ENCODE measurements around the gene CNTNAP2. TPM values are rescaled to one million over a fixed set of nuclear protein-coding genes. Genes with fewer than 3 reads are reported as not detected.

Gene CNTNAP2
- total RNA-seq, 1 experiment from 2014 or later = 64.5 TPM

DNA sequence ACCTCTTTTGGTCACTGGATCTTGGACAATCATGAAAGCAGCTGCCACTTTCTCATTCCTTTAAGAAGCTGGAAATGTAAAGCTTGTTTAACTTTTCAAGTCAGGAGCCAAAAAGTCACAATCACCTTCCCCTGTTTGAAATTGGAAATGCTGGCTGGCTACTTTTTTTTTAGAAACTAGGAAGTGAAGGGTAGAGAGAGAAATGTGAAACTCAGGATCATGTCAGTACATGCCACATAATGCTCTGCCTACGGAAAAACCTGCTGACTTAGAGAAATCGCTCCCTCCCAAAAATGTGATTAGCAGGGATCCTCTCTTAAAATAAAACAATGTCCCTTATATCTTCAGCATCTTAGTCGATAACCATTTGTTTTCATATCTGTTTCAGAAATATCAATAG, 2285.6 kb downstream of the CNTNAP2 start:
- H2BK12ac ChIP-seq (ENCODE audit: insufficient read length, low read depth, low read length) = no peak overlapping the region
- no peak for DNase-seq
- no peak overlapping the region for H2AK5ac ChIP-seq (ENCODE audit: insufficient read length, low read length)
- H3T11ph ChIP-seq (ENCODE audit: low read length) = no peak overlapping the region
- peaks cover 2% of the 10 kb centered on the region for H3K79me1 ChIP-seq (ENCODE audit: insufficient read depth, low read depth, low read length, poor library complexity, severe bottlenecking)
- no peak overlapping the region for H3K18ac ChIP-seq (ENCODE audit: insufficient read length, low read depth, low read length)
- no peak overlapping the region for H3K4ac ChIP-seq (ENCODE audit: low read depth, low read length)
- H3K23me2 ChIP-seq (ENCODE audit: insufficient read length, low read depth, low read length, poor library complexity, severe bottlenecking) = no peaks in the 10 kb centered on the region
- no peak overlapping the region for H3K4me2 ChIP-seq (ENCODE audit: insufficient read depth, insufficient read length, low read length)
- H3K56ac ChIP-seq (ENCODE audit: insufficient read length, low read depth, low read length) = no peak overlapping the region
- H2BK5ac ChIP-seq (ENCODE audit: insufficient read length, low read length) = no peak overlapping the region
- no peak overlapping the region for H3K9ac ChIP-seq (ENCODE audit: extremely low read depth, insufficient read length, low read length)
- no peak overlapping the region for H4K8ac ChIP-seq (replicated peaks; ENCODE audit: insufficient read length, low read depth, low read length)
- H2BK15ac ChIP-seq (ENCODE audit: low read depth, low read length) = no peak overlapping the region
- Mint-ChIP-seq H3K27ac (peak overlapping the region in 2 of 3 experiments; percentile 93 to 94; a peak in 4 of 7 replicates), H3K4me1 (peaks cover 49 to 54% of the 10 kb centered on the region in 2 experiments), H3K36me3 (ENCODE audit: insufficient read depth in 1 of 3, low read depth in 3 of 3) (peaks cover 3 to 10% (median 8%) of the 10 kb centered on the region in 3 experiments; a peak in 5 of 7 replicates), H3K9me3 (no peaks in the 10 kb centered on the region), H3K27me3 (ENCODE audit: low read depth) (no peaks in the 10 kb centered on the region), H3K4me3 (no peak overlapping the region)
- no peak overlapping the region for H3K14ac ChIP-seq (ENCODE audit: insufficient read depth, low read length)
- no peak overlapping the region for H4K91ac ChIP-seq (ENCODE audit: insufficient read length, low read depth, low read length)
- H4K20me1 ChIP-seq (ENCODE audit: control insufficient read depth, insufficient read depth, insufficient read length) = no peaks in the 10 kb centered on the region
- no peaks in the 10 kb centered on the region for H3K79me2 ChIP-seq (ENCODE audit: insufficient read depth, low read length)
- no peak overlapping the region for H3K23ac ChIP-seq (ENCODE audit: insufficient read length, low read depth, low read length)
- TF ChIP-seq, protein P1, sequence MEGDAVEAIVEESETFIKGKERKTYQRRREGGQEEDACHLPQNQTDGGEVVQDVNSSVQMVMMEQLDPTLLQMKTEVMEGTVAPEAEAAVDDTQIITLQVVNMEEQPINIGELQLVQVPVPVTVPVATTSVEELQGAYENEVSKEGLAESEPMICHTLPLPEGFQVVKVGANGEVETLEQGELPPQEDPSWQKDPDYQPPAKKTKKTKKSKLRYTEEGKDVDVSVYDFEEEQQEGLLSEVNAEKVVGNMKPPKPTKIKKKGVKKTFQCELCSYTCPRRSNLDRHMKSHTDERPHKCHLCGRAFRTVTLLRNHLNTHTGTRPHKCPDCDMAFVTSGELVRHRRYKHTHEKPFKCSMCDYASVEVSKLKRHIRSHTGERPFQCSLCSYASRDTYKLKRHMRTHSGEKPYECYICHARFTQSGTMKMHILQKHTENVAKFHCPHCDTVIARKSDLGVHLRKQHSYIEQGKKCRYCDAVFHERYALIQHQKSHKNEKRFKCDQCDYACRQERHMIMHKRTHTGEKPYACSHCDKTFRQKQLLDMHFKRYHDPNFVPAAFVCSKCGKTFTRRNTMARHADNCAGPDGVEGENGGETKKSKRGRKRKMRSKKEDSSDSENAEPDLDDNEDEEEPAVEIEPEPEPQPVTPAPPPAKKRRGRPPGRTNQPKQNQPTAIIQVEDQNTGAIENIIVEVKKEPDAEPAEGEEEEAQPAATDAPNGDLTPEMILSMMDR (conservative IDR thresholded peaks at IDR 0.05) = no peak
- WGBS (ENCODE audit: extremely low coverage, insufficient read length, low lambda C conversion rate) = no CpG with 5 or more reads among the region's 3 CpGs
- no peaks in the 10 kb centered on the region for H3K9me3 ChIP-seq (ENCODE audit: control insufficient read depth, low read depth, low read length)
- no peak overlapping the region for H2AFZ ChIP-seq (ENCODE audit: low read length)
- no peak overlapping the region for H3K27ac ChIP-seq (ENCODE audit: insufficient read length, low read depth, low read length)
- H2BK20ac ChIP-seq (ENCODE audit: low read depth, low read length, poor library complexity, severe bottlenecking) = no peak overlapping the region
- no peaks in the 10 kb centered on the region for H3K27me3 ChIP-seq (ENCODE audit: insufficient read depth, low read length)
- no peak overlapping the region for H2BK120ac ChIP-seq (ENCODE audit: low read depth, low read length, poor library complexity, severe bottlenecking)
- peaks cover 17% of the 10 kb centered on the region; the same call in 1 of the 2 replicates for H3K4me1 ChIP-seq (ENCODE audit: insufficient read depth, low read length)
- no peak overlapping the region for H4K5ac ChIP-seq (ENCODE audit: insufficient read length, low read depth, low read length)
